Right lobe of liver (tissue), 6 donors: ENCODE measurements around the gene KCNMA1. TPM values are rescaled to one million over a fixed set of nuclear protein-coding genes. Genes with fewer than 3 reads are reported as not detected.

Source experiments
- ATAC-seq, 4 donors: fragments of 200-7000 bp; cut with Tn5 transposase; one replicate each; pipeline ENCODE4 v1.9.1; 2020; ENCODE audit warnings: mild to moderate bottlenecking in 4 of 4, moderate library complexity in 4 of 4
- DNase-seq, 3 donors: peaks; one replicate each; pipeline ENCODE4 v3.0.0-alpha.2; 2020
- H3K27ac ChIP-seq, 3 donors: fragments of 200-600 bp; one replicate each; pipeline ENCODE4 v1.8.0; 2022
- H3K27me3 ChIP-seq, 2 donors: fragments of 200-600 bp; one replicate each; pipeline ENCODE4 v1.8.0; 2022
- H3K36me3 ChIP-seq, 4 donors: fragments of 200-600 bp; sonication (generic) in 1 of 4; one replicate each; pipeline versions ENCODE4 v1.5.1 to v1.8.0; 2017 to 2022; ENCODE audit warnings: control low read depth in 1 of 4
- H3K4me1 ChIP-seq, 4 donors: fragments of 200-600 bp; sonication (generic) in 1 of 4; one replicate each; pipeline versions ENCODE4 v1.5.1 to v1.8.0; 2017 to 2022; ENCODE audit warnings: control low read depth in 1 of 4
- H3K4me3 ChIP-seq, 3 donors: fragments of 200-600 bp; one replicate each; pipeline ENCODE4 v1.8.0; 2022
- H3K9me3 ChIP-seq, 4 donors: fragments of 200-600 bp; sonication (generic) in 1 of 4; one replicate each; pipeline versions ENCODE4 v1.5.1 to v1.8.0; 2017 to 2022; ENCODE audit warnings: control low read depth in 1 of 4
- CTCF ChIP-seq, 4 donors: fragments of 200-600 bp in 3 of 4; fragments of 450-650 bp in 1 of 4; IDR thresholded peaks; one replicate each; pipeline versions ENCODE4 v1.5.1 to v1.8.0; 2016 to 2022; ENCODE audit warnings: antibody characterized with exemption in 4 of 4, mild to moderate bottlenecking in 2 of 4
- POLR2A ChIP-seq: fragments of 450-650 bp; IDR thresholded peaks from one replicate; pipeline ENCODE4 v1.6.1; 2017; ENCODE audit warnings: antibody characterized with exemption, mild to moderate bottlenecking
- WGBS: methylation state at CpG from one replicate; pipeline ENCODE4 v1.1.6; 2018; ENCODE audit warnings: low coverage, low lambda C conversion rate; ENCODE audit not compliant: insufficient coverage; ENCODE audit errors: missing lambda C conversion rate; 5-methylcytosine and 5-hydroxymethylcytosine counted together
- intact Hi-C, 2 donors: fragments of 100-400 bp; cut with DNase I; formaldehyde crosslinking; loops; one replicate each; pipeline versions ENCODE4 v1.11.2 to v1.14.1; 2022
- total RNA-seq, 6 experiments: library from RNA; depleted of rRNA in 2 of 6; stranded (reverse); fragments of >200 nt in 2 of 6; fragmentation: NEBNext Ultra II Directional in 3 of 6; extraction: Animal tissue kit (Norgen Biotek cat#: 25700) in 3 of 6; gene quantifications; one replicate each; pipeline versions ENCODE4 v1.1.0 to v1.2.4, GENCODE V29; 2016 to 2023
- donor health status: DM: no; HTN: yes; CAD: no.
- donor health status: DM: no; HTN: no; CAD: no.
- donor health status: DM: no; HTN: no; CAD: no.
- donor health status: DM: no; HTN: yes; CAD: no.
- donor health status: DM: no; HTN: yes; CAD: no.

Gene KCNMA1
- total RNA-seq, 6 experiments from 2014 or later = 5.7 to 48.0 (median 15.1) TPM

DNA sequence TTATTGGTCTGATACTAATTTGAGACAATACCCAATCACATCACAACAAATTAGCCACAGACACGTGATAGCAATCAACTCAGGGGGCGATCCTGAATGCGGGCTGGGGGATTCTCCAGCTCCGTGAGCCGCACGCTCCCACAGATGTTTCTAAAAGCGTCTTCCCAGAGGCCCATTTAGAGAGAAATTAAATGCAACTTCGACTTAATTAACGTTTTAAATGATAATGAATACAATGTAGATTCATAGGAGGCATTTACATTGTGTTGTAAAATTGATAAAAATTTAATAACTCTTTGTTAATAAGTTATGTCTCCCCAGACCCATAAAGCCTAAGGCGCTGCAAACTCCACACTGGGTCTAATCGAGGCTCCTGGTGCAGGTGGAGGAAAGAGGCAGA, 642.6 kb downstream of the KCNMA1 start:
- Histone ChIP-seq H3K4me1 (no peaks in the 10 kb centered on the region), H3K27me3 (no peaks in the 10 kb centered on the region), H3K27ac (no peak overlapping the region), H3K4me3 (no peak overlapping the region), H3K9me3 (no peaks in the 10 kb centered on the region), H3K36me3 (no peaks in the 10 kb centered on the region)
- WGBS = 78% methylated on average over 11 of the region's 11 CpGs
- TF ChIP-seq POLR2A = no peak
- TF ChIP-seq CTCF (IDR thresholded peaks at IDR 0.05) = no peak
- no peak for DNase-seq
- no peak for ATAC-seq
- intact Hi-C loops = no loop called here

GRCh38 chr10:76993213-76993612, 644.4 kb downstream of the KCNMA1 start:
- TF ChIP-seq POLR2A (no peak), CTCF (IDR thresholded peaks at IDR 0.05) (no peak)
- Histone ChIP-seq H3K9me3 (no peaks in the 10 kb centered on the region), H3K4me3 (no peak overlapping the region), H3K4me1 (no peaks in the 10 kb centered on the region), H3K36me3 (no peaks in the 10 kb centered on the region), H3K27ac (no peak overlapping the region), H3K27me3 (no peaks in the 10 kb centered on the region)
- 60% methylated on average over 1 of the region's 2 CpGs for WGBS
- ATAC-seq (no peak), DNase-seq (no peak)
- intact Hi-C loops = no loop called here

DNA sequence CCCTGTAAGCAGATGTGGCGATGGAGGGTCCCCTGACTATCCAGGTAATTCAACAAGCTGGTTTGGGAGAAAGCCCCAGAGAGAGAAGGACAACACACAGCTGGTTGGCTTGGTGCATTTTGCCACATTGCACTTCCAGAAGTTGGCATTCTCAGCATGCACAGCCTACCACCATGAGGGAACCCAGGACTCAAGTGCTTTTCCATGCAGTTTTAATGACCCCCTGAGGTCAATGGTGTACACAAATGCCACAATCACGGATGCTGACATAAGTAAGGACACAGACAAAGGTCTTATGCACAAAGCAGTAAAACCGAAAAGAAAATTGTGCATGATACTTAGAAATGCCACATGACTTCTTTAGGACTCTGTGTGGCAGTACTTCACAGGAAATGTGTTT, 645.1 kb downstream of the KCNMA1 start:
- WGBS = 38% methylated on average over 2 of the region's 3 CpGs
- Histone ChIP-seq H3K4me1 (no peaks in the 10 kb centered on the region), H3K27me3 (no peaks in the 10 kb centered on the region), H3K4me3 (no peak overlapping the region), H3K9me3 (no peaks in the 10 kb centered on the region), H3K36me3 (no peaks in the 10 kb centered on the region), H3K27ac (no peak overlapping the region)
- DNase-seq (no peak), ATAC-seq (no peak)
- intact Hi-C loops = no loop called here
- TF ChIP-seq POLR2A = no peak
- TF ChIP-seq CTCF (IDR thresholded peaks at IDR 0.05) = no peak

DNA sequence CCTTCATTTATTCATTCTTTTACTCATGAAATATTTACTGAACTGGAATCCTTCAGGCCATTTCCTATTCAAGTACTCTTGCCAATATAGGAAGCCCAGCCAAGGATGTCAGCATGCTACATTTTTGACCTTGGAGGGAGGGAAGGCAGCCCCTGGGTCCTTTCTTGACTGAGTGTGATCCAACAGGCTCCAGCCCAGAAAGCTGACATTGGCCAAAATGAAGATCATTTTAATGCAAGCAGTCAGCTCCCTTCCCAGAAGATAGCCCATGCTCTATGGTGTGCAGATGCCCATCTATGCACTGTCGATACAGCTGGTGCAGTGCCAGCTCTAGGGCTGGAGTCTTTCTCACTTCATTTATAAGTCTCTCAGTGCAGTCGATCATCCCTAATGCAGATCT, 646.0 kb downstream of the KCNMA1 start:
- H3K4me3 ChIP-seq = no peak overlapping the region
- no peak for DNase-seq
- no peak overlapping the region for H3K27ac ChIP-seq
- 30% methylated on average over 2 of the region's 2 CpGs for WGBS
- no peaks in the 10 kb centered on the region for H3K27me3 ChIP-seq
- no peaks in the 10 kb centered on the region for H3K9me3 ChIP-seq
- TF ChIP-seq POLR2A (no peak), CTCF (IDR thresholded peaks at IDR 0.05) (no peak)
- no peak for ATAC-seq
- H3K4me1 ChIP-seq = no peaks in the 10 kb centered on the region
- intact Hi-C loops = no loop called here
- H3K36me3 ChIP-seq = no peaks in the 10 kb centered on the region

- no peaks in the 10 kb centered on the region for H3K27me3 ChIP-seq
- 83% methylated on average over 1 of the region's 1 CpG for WGBS
- DNase-seq = no peak
- ATAC-seq = no peak
- H3K27ac ChIP-seq = no peak overlapping the region
- no peaks in the 10 kb centered on the region for H3K9me3 ChIP-seq
- no peaks in the 10 kb centered on the region for H3K36me3 ChIP-seq
- H3K4me1 ChIP-seq = no peaks in the 10 kb centered on the region
- TF ChIP-seq POLR2A (no peak), CTCF (IDR thresholded peaks at IDR 0.05) (no peak)
- intact Hi-C loops = no loop called here
- no peak overlapping the region for H3K4me3 ChIP-seq
Observed at GRCh38 chr10:76990561-76990960, 647.0 kb downstream of the KCNMA1 start.
